ENCODE measurements around the gene IFNAR2.

Gene IFNAR2

GRCh38 chr21:33229784-33230544 is at the start of gene IFNAR2:
IFNAR2 (plus strand) TSS chr21:33229938; CDS start chr21:33241923, 11,985 bp downstream.
- peak; percentile 79 for DNase-seq

DNA sequence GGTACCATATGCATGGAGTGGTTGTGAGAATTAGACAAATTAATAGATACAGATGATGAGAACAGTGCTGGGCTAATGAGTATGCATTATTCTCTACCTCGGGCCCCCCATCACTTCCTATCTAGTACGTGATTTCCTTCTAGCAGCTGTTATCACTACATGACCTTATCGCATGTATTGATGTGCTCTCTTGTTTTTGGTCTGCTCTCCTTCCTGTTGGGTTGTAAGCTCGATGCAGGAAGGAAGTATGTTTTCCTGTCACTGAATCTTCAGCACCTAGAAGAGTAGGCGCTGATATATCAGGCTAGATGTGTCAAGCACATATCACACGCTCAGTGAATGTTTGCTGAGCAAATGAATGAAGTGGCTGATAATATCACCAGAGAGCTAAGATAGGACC is 43.9 kb upstream of the IFNAR2 start:
- DNase-seq, result peak; percentile 64

DNA sequence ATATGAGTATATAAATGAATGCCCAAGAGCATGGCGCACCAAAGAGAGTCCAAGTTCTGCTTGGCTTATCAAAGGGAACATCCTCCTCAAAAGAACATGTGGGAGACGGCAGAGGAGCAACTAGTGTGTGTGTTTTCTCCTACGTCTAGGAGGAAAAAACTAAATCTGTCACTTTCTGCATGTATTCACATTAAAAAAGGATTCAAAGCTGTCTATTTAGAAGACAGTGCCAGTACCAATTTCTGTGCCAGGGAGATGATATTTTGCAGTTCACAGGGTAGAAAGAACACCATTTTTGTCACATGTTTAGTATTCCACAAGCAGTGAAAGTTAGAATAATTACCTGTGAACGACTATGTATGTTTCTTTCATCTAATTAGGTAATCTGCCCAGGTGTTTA is 42.5 kb upstream of the IFNAR2 start:
- no peak for DNase-seq

DNA sequence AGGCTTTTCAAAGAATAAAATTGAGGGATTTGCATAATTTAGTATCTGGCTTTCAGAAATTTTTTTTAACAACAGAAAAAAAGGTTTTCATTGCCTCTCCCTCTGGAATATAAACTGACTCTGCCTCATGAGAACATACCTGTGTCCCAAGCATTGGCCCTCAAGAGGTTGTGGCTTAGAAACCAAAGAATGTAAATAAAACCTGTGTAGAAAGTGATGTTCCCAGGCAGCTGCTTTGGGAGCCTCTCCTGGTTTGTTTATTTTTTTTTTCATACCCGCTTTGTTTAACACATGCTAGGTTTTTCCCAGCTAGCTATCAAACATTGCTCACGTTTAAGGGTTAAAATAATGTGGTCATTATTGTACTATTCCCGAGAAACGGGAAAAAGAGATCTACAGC is 40.5 kb upstream of the IFNAR2 start:
- DNase-seq, result no peak

GRCh38 chr21:33189824-33190223 is 39.9 kb upstream of the IFNAR2 start:
- DNase-seq, result no peak

DNA sequence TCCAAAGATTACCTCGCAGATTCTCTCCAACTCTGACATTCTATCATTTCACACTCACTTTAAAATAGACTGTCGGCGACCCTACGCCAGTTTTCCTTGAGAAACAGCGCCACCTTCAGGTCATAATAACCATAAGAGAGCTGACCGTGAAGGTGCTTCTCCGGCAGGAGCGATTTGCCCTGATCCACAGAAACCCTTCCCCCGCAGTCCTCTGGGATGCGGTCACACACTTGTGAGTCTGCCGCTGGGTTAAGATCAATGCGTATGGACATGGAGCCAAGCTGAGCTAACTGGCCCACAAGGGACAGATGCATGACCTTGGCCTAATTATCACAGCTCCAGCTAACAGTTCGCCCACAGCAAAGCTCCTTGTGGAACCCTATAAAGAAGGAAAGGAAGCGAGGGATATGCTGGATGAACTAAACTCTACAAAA is 32.8 kb upstream of the IFNAR2 start:
- peak; percentile 72 for DNase-seq

DNA sequence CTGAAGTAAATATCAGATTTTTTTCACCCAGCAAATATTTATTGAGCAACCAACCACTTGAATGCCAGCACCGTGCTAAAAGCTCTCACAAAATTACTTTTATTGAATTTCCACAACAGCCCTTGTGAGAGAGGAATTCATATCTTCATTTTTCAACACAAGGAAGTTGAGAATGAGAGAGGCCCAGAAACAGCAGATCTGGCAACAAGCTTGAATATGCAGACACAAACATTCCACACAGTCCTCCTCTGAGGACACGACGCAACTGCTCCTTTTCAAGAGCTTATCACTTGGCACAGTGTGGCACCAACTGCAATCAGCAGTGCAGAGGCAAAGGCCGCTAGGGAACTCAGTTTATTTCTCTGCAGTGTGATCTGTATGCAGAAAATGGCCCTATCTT is 32.2 kb upstream of the IFNAR2 start:
- DNase-seq, result no peak

DNA sequence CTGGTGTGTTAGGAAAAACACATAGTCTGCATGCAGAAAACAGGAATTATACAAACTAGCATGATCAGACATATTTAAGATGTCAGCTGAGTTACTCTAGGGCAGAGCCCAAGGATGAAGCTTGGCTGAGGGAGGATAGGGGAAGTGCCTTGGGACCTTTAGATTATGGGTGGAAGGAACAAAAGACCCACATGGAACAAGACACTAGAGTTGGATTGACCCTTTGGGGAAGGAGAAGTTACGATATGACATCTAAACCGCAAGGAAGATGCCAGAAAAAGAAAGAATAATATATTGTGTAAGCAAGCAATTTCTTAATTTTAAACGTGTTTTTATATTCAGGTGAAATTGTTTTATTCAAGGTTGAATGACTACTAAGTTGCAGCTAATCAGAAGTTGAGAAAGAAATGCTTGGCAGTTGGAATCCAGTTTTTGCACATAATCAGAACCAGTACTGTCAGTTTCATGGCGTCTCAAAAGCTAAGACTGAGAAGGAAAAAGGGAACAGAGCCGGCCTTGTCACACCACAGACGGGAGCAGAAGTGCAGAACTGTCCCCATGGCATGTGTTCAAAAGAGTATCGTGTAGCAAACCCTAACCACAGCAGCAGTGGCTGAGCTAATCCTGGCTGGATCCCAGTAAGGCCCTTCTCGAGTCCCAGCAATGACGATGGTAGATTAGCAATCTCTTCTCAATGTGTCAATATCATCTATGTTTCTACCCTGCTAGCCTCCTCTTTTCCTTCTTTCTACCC is 31.2 kb upstream of the IFNAR2 start:
- DNase-seq, result no peak

DNA sequence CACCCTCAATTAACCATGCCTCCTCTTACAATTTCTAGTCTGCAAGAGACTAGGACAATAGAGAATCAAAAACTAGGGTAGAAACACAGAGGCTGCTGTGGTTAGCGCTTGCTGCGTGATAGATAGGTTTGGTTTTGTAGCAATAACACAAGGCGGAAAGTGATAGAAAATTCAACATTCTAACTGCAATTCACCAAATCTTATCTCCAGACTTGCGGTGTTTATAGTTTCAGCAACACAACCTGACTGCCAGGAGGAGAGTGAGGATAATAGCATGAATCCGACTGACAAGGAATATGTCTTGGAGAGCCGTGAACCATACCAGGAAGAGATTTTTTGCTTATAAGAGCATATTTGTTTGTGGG is 30.7 kb upstream of the IFNAR2 start:
- DNase-seq, result no peak

DNA sequence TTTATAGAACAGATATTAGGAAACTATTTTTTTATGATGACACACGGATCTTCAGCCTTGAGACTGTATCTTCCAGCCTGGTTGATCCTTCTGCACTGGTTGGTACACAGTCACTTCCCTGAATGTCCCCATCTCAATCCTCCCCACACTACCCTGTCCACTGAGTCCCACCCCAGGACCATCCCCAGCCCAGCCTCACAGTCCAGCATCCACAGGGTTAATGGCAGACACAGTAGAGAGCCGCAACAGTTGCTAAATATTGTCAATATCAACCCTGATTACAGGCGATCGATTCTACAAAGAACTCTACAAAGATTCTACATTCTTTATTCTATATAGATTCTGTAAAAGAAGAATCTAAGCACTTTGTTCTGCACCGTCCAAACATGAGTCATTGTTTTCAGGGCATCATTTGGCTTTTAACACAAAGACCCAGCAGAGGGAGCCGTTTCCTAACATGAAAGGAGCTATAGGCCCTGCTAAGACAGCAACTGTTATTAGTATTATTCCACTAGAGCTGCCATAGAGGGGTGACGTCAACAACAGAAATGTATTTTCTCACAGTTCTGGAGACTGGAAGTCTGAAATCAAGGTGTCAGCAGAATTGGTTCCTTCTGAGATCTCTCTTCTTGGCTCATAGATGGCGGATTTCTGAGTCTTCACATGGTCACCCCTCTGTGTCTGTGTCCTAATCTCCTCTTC is 30.1 kb upstream of the IFNAR2 start:
- peak; percentile 90 for DNase-seq

DNA sequence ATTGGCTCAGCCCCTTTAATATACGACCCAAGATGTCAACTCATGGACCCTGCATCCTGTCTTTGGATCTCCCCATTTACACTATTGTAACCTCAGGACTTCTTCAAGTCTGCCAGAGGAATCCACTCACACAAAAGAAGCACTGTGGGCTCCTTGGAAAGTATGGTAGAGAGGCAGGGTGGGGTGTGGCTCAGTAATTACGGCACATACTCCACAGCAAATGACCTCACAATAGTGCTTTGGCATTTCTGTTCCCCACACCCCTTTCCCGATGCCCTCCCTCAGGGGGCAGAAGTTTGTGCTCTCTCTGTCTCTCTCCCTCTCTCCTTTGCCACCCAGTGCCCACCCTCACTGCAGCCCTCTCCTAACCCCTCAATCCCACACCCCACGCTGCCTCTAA is 27.8 kb upstream of the IFNAR2 start:
- DNase-seq, result no peak

- no peak for DNase-seq
Observed at GRCh38 chr21:33202464-33203363, 27.0 kb upstream of the IFNAR2 start.

DNA sequence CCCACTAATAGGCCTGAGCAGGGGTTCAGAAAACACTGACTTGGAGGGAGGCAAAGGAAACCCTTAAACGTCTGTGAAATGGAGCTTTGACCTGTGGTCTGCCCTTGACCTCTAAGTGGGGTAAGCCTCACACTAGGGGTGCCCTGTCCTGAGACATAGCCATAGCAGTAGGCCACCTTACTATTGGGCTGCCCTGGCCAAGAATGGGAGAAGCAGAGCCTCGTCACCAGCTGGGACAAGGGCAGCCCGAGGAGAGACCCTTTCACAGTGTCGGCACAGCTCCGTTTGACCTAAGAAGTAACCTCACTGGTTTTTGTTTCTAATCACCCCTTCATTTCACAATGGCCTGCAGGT is 26.4 kb upstream of the IFNAR2 start:
- DNase-seq, result no peak

GRCh38 chr21:33205476-33205875 is 24.3 kb upstream of the IFNAR2 start:
- DNase-seq, result peak; percentile 58

DNA sequence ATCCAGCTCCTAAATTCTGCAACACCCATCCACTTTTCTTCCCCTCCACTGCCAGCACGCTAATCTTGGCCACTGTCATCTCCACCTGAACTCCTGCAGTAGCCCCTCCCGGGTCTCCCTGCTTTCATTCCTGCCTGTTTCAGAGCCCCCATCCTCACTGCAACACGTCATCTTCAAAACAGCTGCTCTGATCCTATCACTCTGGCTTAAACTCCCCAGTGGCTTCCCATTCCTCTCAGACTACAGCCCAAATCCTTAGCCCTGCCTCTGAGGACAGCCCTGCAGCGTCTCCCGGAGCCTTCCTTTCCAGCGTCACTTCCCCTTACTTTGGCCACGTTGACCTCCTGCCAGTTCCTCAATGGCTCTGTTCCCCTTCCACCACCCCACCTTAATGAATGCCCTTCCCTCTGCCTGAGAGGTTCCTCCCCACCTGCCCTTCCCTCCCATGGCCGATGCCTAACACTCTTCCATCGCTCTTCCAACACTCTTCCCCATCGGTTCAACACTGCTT is 22.9 kb upstream of the IFNAR2 start:
- no peak for DNase-seq

GRCh38 chr21:33207449-33208149 is 22.1 kb upstream of the IFNAR2 start:
- no peak for DNase-seq

DNA sequence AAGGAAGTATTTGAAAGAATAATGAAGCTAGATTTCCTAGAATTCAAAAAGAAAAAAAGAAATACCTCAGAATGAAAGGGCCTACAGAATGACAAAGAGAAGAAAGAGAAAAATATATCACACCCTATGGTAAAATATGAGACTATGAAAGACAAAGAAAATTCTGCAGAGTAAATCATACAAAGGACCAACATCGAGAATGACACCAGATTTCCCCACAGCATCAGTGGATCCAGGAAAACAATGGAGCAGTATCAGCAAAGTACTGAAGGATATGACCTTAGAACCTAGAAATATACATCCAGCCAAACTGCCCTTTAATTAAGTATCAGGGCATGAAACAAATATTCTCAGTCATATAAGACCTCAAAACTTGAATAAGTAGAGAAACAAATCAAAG is 21.2 kb upstream of the IFNAR2 start:
- no peak for DNase-seq

- DNase-seq, result no peak
Observed at GRCh38 chr21:33211305-33211704, 18.4 kb upstream of the IFNAR2 start.

GRCh38 chr21:33211732-33212131 is 18.0 kb upstream of the IFNAR2 start:
- DNase-seq, result no peak

DNA sequence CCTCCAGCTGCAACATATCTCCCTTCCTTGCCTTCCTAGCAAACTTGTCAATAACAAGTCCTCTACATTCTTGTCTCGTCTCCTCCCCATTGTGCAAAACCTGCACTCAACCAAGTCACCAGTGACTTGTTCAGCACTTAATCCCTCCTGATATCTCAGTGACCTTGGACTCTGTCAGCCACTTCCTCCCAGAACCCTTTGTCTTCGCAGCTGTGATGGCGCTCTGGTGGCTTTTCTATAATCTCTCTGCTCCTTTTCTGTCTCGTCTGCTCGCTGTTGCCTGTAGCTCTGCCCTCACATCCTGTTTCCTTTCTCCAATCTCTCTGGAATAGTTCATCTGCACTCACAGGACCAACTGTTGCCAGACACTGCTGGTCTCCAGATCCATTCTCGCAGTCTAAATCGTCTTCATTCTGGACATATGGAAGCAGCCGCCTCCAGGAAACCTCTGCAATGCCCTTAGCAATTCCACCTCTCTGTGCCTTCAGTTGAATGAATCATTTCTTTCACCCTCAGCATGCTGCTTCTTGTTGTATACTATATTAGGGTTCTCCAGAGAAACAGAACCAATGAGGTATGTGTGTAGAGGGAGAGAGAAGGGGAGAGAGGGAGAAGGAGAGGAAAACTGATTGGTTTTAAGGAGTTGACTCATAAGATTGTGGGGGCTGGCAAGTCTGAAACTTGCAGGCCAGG is 17.4 kb upstream of the IFNAR2 start:
- no peak for DNase-seq

DNA sequence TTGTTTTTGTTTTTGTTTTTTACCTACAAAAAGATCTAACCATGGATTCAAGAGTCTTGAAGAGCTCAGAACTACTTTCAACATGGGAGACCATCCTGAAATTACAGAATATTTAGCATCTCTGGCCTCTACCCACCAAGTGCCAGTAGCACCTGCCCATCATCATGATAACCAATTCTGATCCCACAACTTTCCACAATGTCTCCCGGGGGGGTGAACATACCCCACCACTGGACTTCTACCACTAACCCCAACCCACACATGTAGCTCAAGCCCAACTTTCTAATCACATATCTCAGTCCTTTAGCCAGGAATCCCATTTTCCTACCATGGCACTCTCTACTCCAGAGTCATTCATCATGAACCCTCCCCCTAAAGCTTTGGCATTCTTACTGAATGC is 15.7 kb upstream of the IFNAR2 start:
- DNase-seq, result no peak

Measured in CD4-positive, alpha-beta T cell treated with Interleukin-12 subunit alpha and Interleukin-12 subunit beta, for 1 hour (primary cell).